Measurements from ENCODE around the gene PADI6.
A peak's percentile ranks its signal among the peaks of the same experiment; 100 is the strongest.
"Not testable (repeated sequence)": the region's sequence is repeated elsewhere in the genome, so short reads cannot be mapped to it uniquely, and the experiment has no call there.

The PADI6 gene

GRCh38 chr1:17371896-17372295 is at the start of gene PADI6:
TSS of gene PADI6 (plus strand) at chr1:17372196. CDS start at chr1:17372246, 50 bp downstream.
- DNase-seq = no peak

DNA sequence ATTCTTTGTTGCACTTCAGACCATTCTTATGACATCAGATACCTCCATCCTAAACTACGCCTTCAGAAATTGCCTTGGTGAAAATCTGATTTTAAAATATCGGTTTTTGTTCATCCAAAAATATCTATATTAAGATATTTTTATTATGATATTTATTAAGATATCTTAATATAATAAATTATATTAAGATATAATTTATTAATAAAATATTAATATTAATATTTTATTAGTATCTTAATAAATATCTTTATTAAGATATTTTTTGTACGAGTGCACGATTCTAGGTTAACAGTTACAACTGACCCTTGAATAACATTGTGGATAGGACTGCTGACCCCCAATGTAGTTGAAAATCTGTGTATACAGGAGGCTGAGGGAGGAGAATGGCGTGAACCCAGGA is 43.1 kb upstream of the PADI6 start:
- DNase-seq = no peak

GRCh38 chr1:17329610-17330009 is 42.4 kb upstream of the PADI6 start:
- no peak for DNase-seq

- no peak for DNase-seq
These were observed 41.1 kb upstream of the PADI6 start for GRCh38 chr1:17330856-17331255.

DNA sequence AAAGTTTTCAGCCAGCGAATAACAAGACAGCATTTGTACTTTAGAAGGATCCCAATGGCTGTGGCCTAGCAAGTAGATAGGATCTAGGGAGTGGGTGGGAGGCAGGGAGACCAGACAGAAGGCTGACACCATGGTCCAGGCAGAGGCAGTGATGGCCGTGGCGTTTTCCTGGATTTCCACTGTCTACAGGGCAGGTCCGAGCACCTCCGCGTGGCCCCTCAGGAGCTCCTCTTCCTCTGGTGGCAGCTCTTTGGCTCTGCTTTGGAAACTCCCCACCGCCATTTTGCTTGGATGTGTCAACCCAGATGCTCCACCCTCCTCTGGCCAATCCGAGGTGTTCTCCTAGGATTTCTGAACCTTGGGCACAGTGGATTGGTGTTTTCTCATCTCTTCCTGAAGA is 38.9 kb upstream of the PADI6 start:
- no peak for DNase-seq

DNA sequence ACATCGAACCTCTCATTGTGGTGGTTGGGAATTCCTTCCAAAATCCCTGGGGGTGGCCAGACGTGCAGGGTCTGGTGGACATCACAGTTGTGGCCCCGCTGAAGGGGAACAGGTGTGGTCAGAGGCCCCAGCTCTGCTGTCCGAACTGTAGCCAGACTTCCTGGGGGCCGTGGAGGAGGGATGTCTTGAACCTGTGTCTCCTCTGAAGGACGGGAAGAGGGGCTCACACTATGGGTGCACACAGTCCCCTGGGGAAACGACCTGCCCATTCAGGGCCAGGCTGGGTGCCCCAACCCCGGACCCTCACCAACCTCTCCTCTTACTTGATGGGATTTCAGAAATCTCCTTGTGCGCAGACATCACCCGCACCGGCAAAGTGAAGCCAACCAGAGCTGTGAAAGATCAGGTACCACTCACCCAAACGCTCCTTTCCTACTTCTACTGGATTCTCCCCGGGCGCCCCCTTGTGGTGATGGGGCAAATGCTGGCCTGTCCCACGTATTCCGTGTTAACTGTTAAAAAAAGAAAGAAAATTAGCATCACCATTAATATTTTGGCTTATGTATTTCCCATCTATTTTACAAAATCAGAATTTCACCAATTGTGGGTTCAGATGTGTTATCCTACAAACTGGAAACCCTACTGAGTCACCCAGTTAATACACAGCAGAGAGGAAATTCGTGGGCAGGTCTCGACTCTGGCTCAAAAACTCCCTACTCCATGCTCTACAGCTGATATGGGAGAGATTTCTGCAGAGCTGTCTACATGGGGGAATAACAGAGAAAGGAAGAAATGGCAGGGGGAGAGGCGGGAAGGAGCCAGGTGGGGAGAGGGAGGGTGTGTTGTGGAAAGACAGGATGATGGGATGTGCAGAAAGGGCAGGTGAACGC is 35.9 kb upstream of the PADI6 start:
- peak; percentile 72 for DNase-seq

DNA sequence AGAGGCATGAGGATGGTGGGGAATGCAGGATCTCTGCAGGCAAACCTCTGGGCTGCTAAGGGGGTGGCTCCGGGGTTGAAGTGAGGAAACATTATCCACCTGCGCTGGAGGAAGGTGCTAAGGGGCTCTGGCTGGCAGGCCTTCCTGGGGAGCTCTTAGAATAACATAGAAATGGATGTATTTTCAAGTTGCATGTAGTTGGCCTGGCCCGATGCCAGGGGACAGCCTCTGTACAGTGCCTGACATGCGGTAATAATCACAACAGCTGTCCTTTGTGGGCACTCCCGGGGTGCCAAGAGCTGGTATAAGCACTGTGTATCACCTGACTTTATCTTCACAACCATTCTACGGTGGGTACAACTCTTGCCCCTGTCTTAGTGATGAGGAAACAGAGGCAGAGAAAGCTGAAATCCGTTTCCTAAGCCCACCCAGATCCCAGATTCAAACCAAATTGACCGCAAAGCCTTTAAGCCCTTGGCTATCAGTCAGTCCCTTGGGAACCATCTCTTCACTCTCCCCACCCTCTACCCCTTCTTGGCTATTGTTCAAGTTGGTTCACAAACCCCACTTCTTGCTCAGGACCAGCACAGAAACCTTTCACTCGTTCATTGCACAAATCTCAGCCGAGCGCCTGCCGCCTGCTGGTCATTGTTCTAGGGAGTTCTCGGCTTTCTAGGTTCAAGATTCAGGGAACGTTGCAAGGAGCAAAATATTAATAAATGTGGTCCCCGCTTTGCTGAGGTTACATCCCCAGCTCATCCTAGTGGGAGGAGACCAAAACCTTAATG is 33.1 kb upstream of the PADI6 start:
- DNase-seq = no peak

- DNase-seq = no peak
These were observed 32.5 kb upstream of the PADI6 start for GRCh38 chr1:17339521-17339920.

GRCh38 chr1:17340358-17340757 is 31.6 kb upstream of the PADI6 start:
- DNase-seq = no peak

DNA sequence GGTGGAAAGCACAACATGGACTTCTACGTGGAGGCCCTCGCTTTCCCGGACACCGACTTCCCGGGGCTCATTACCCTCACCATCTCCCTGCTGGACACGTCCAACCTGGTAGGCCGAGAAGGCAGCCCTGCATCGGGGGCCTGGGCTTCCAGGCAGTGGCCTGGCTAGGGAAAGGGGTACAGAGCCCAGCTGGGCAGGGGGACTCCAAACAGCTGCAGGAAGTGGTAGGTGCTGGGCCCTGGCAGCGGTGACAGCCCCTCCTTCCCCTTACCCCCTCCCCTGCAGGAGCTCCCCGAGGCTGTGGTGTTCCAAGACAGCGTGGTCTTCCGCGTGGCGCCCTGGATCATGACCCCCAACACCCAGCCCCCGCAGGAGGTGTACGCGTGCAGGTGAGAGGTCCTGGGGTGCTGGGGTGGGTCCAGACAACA is 30.0 kb upstream of the PADI6 start:
- no peak for DNase-seq

- not testable (repeated sequence) for DNase-seq
These were observed 26.5 kb upstream of the PADI6 start for GRCh38 chr1:17345506-17345905.

- no peak for DNase-seq
These were observed 25.8 kb upstream of the PADI6 start for GRCh38 chr1:17346046-17346789.

- no peak for DNase-seq
These were observed 24.0 kb upstream of the PADI6 start for GRCh38 chr1:17347769-17348592.

- DNase-seq = no peak
These were observed 23.3 kb upstream of the PADI6 start for GRCh38 chr1:17348593-17349234.

DNA sequence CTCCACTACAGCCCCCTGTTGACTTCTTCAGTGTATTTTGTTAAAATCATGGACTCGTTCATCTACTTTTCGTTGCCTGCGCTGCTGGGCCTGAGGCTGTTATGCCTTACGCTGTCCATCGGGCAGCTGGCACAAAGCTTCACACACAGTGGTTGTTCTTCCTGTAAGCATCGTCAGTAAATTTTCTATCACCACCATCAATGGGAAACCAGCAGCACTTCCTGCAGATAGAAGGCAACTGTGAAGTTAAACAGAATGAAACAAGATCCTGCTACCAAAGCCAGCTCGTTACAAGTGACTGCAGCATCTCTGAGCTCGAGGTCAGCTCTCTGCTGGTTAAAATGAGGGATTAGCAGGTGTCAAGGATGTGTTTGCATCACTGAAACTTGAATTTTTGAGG is 21.9 kb upstream of the PADI6 start:
- DNase-seq = no peak

DNA sequence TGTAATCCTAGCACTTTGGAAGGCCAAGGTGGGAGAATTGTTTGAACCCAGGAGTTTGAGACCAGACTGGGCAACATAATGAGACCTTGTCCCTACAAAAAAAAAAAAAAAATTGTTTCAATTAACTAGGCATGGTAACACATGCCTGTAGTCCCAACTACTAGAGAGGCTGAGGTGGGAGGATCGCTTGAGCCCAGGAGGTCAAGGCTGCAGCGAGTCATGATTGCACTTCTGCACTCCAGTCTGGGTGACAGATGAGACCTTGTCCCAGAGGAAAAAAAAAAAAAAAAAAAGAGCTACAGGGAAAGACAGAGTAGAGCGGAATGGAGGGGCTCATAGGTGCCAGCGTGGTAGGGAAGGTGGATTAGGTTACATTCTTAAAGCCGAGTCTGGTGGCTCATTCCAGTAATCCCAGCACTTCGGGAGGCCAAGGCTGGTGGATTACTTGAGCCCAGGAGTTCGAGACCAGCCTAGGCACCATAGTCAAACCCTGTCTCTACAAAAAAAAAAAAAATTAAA is 21.0 kb upstream of the PADI6 start:
- no peak for DNase-seq

DNA sequence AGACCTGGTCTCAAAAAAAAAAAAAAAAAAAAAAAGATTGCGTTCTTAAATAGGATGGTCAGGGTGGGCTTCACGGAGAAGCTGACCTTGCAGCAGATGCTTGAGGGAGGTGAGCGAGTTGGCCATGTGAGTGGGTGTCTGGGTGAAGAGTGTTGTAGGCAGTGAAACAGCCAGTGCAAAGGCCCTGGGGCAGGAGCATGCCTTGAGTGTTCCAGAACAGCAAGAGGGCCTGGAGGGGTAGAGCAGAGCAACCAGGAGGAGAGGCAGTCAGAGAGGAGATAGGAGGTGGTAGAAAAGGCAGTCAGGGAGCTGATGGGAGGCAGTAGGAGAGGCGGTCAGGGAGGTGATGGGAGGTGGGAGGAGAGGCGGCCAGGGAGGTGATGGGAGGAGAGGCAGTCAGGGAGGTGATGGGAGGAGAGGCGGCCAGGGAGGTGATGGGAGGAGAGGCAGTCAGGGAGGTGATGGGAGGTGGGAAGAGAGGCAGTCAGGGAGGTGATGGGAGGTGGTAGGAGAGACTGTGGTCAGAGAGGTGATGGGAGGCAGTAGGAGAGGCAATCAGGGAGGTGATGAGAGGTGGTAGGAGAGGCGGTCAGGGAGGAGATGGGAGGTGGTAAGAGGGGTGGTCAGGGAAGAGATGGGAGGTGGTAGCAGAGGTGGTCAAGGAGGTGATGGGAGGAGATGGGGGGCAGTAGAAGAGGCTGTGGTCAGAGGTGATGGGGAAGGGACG is 20.2 kb upstream of the PADI6 start:
- no peak for DNase-seq

DNA sequence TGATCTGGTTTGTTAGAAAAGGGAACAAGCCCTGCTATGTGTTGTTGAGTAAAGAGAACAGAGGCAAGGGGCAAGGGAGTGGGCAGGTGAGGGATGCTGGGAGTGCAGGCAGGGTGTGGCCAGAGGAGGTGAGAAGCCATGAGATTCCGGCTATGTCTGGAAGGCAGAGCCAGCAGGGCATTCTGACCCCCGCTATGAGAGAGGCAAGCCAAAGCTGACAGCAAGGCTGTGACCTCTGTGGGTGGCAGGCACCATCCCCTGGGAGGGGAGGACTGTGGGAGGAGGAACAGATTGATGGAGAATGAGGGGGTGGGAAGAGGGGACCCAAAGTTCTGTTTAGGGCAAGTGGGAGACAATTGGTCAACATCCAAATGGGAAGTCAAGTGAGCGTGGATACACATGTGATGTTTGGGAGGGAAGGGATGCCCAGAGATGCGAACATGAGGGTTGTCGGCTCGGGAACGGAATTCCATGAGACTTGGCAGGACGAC is 19.5 kb upstream of the PADI6 start:
- no peak for DNase-seq

DNA sequence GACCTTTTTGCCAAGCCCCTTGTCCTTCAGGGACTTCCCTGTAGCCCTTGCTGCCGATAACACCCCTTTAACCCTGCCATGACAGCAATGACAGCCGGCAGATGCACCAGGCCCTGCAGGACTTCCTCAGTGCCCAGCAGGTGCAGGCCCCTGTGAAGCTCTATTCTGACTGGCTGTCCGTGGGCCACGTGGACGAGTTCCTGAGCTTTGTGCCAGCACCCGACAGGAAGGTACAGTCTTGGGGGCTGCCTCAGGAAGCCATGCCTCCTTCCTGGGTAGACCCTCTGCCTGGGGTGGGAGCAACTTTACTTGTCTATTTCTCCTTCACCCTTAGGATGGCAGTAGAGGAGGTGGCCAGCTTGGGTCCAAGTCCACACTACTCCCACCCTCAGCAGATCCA is 16.1 kb upstream of the PADI6 start:
- DNase-seq = peak; percentile 32

- no peak for DNase-seq
These were observed 15.5 kb upstream of the PADI6 start for GRCh38 chr1:17356387-17357026.

All from activated CD4-positive, CD25-positive, alpha-beta regulatory T cell treated with anti-CD3 and anti-CD28 coated beads, Interleukin-2, amount 50 U/mL, for 72 hours (primary cell).